GM12878 (cell line): Measurements from ENCODE around the gene ZNF213. TPM values are rescaled to one million over a fixed set of nuclear protein-coding genes. Genes with fewer than 3 reads are reported as not detected.

Experiments used
- CHD1 ChIP-seq: IDR thresholded peaks from 2 replicates; pipeline ENCODE4 v1.6.1; 2012; ENCODE audit warnings: low read depth, low read length, improper control_type of control experiment
- CREM ChIP-seq: IDR thresholded peaks from 2 replicates; pipeline ENCODE4 v1.6.1; 2014; ENCODE audit warnings: antibody characterized with exemption, low read depth
- EGR1 ChIP-seq, 2 experiments: IDR thresholded peaks; 1 replicate in 1 of 2; 2 replicates in 1 of 2; pipeline ENCODE4 v1.6.1; 2011 to 2012; ENCODE audit warnings: low read depth in 2 of 2, low read length in 2 of 2, borderline replicate concordance in 1 of 2, mild to moderate bottlenecking in 1 of 2, moderate library complexity in 1 of 2
- IKZF1 ChIP-seq: fragments of 450-650 bp; conservative IDR thresholded peaks from 2 replicates; pipeline ENCODE4 v1.6.1; 2017; ENCODE audit warnings: antibody characterized with exemption, mild to moderate bottlenecking
- NBN ChIP-seq: fragments of 450-650 bp; IDR thresholded peaks from 2 replicates; pipeline ENCODE4 v1.6.1; 2016
- POU2F2 ChIP-seq: IDR thresholded peaks from 3 replicates; pipeline ENCODE4 v1.6.1; 2011; ENCODE audit warnings: low read depth, mild to moderate bottlenecking, low read length, borderline replicate concordance
- RELA ChIP-seq: fragments of 450-650 bp; IDR thresholded peaks from 2 replicates; pipeline ENCODE4 v1.8.0; 2014; ENCODE audit warnings: borderline replicate concordance; ENCODE audit not compliant: partially characterized antibody
- RUNX3 ChIP-seq: IDR thresholded peaks from 2 replicates; pipeline ENCODE4 v1.6.1; 2012; ENCODE audit warnings: low read length, inconsistent platforms
- SREBF2 ChIP-seq: IDR thresholded peaks from 2 replicates; pipeline ENCODE4 v1.6.1; 2012; ENCODE audit warnings: mild to moderate bottlenecking, low read length
- STAT1 ChIP-seq: fragments of 450-650 bp; conservative IDR thresholded peaks from 2 replicates; pipeline ENCODE4 v1.6.1; 2014; ENCODE audit warnings: antibody characterized with exemption, mild to moderate bottlenecking
- STAT3 ChIP-seq: IDR thresholded peaks from 2 replicates; pipeline ENCODE4 v1.6.1; 2011; ENCODE audit warnings: low read depth, low read length, improper control_type of control experiment
- TARDBP ChIP-seq: IDR thresholded peaks from 2 replicates; pipeline ENCODE4 v1.6.1; 2016; ENCODE audit warnings: borderline replicate concordance
- ZBTB40 ChIP-seq: fragments of 450-650 bp; IDR thresholded peaks from 2 replicates; pipeline ENCODE4 v1.6.1; 2016; ENCODE audit warnings: mild to moderate bottlenecking, moderate library complexity, borderline replicate concordance
- ZNF24 ChIP-seq: fragments of 450-650 bp; IDR thresholded peaks from 2 replicates; pipeline ENCODE4 v1.6.1; 2017; ENCODE audit warnings: antibody characterized with exemption, mild to moderate bottlenecking
- ZSCAN29 ChIP-seq: fragments of 450-650 bp; IDR thresholded peaks from 2 replicates; pipeline ENCODE4 v1.6.1; 2017; ENCODE audit warnings: mild to moderate bottlenecking, moderate library complexity
- ZZZ3 ChIP-seq: IDR thresholded peaks from 2 replicates; pipeline ENCODE4 v1.6.1; 2011; ENCODE audit warnings: low read depth; ENCODE audit not compliant: control insufficient read depth, insufficient read length
- polyA plus RNA-seq, 11 experiments: library from polyadenylated mRNA; depleted of rRNA in 4 of 11; unstranded in 6 of 11; stranded (reverse) in 5 of 11; fragments of >200 nt; fragmentation: Nextera tagmentation in 4 of 11; fragmentation: Illumina TruSeq in 1 of 11; extraction: Ambion mirVana in 4 of 11; extraction: Trizol in 1 of 11; gene quantifications; 1 replicate in 1 of 11; 2 replicates in 10 of 11; pipeline versions ENCODE4 v1.2.1 to v1.2.3, GENCODE V29; 2011 to 2016; ENCODE audit warnings: inconsistent platforms in 2 of 11, missing spikeins in 2 of 11, low read depth in 1 of 11
- total RNA-seq, 4 experiments: library from RNA; depleted of rRNA in 3 of 4; stranded (reverse); fragments of >200 nt in 3 of 4; fragmentation: Illumina TruSeq in 1 of 4; extraction: Trizol in 1 of 4; gene quantifications; 2 replicates each; pipeline versions ENCODE4 v1.2.1 to v1.2.3, GENCODE V29; 2013 to 2021
- TF ChIP-seq, protein P1 (sequence below): IDR thresholded peaks from 2 replicates; pipeline ENCODE4 v1.6.1; 2012; ENCODE audit warnings: low read depth, low read length, improper control_type of control experiment
- TF ChIP-seq, protein P2 (sequence below): fragments of 450-650 bp; conservative IDR thresholded peaks from 2 replicates; pipeline ENCODE4 v1.6.1; 2017; ENCODE audit warnings: mild to moderate bottlenecking, moderate library complexity
- TF ChIP-seq, protein P3 (sequence below): fragments of 450-650 bp; IDR thresholded peaks from 2 replicates; pipeline ENCODE4 v1.6.1; 2018; ENCODE audit warnings: mild to moderate bottlenecking, low read depth, moderate library complexity; ENCODE audit not compliant: partially characterized antibody
- TF ChIP-seq, protein P4 (sequence below): fragments of 450-650 bp; IDR thresholded peaks from 2 replicates; pipeline ENCODE4 v1.6.1; 2016; ENCODE audit warnings: mild to moderate bottlenecking

ZNF213 gene
- total and polyA plus RNA-seq, 10 of the 15 experiments (the other 5 are each of a cell fraction or from before 2014, with no cell fraction given), result 0.53 to 9.4 (median 1.1) TPM

DNA sequence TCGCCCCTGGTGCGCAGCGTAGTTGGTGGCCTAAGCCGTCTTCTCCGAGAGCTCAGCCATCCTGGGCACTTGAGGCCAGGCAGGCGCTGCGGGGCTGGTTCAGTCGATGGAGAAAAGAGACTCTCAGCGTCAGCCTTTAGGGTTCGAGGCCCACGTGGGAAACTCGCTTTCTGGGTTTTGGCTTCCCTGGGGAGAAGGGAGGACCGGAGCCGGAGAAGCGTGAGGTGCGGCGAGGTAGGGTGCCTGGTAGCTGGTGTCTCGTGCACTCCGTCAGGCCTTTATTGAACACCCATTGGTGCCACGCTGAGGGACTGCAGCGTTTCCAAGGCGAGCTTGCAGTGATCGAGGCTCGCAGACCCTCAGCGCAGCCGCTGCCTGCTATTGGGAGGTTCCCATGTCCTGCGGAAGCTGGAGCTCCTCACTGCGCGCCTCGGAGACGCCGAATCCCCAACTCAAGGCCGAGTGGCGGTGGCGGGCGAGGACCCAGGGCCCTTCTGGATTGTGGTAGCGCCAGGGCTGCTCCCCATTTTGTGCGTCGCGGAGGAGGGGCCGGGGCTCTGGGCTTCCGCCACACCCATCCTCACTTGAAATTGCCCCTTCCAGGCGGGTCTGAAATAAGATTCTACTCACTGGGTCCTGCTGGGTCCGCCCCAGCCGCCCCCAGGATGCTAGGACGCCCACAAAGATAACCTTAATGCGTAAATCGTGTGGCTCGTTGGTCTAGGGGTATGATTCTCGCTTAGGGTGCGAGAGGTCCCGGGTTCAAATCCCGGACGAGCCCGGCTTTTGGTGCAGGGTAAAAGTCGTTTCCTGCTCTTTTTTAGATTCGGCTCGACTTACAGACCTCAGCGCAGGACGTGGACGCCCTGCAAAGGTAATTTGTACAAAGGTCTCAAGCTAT is 54.3 kb downstream of the ZNF213 start (continued):
- TF ChIP-seq ZBTB40, result peak; percentile 31; the same call in 1 of the 2 replicates
- no peak for TF ChIP-seq ZSCAN29
- peak in 1 of 2 experiments; percentile 60; a peak in 2 of 3 replicates for TF ChIP-seq EGR1 (IDR thresholded peaks at IDR 0.05; ENCODE audit: borderline replicate concordance in 1 of 2, low read depth in 2 of 2, low read length in 2 of 2)
- TF ChIP-seq, protein P1, sequence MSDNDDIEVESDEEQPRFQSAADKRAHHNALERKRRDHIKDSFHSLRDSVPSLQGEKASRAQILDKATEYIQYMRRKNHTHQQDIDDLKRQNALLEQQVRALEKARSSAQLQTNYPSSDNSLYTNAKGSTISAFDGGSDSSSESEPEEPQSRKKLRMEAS, result no peak
- TF ChIP-seq, protein P2, sequence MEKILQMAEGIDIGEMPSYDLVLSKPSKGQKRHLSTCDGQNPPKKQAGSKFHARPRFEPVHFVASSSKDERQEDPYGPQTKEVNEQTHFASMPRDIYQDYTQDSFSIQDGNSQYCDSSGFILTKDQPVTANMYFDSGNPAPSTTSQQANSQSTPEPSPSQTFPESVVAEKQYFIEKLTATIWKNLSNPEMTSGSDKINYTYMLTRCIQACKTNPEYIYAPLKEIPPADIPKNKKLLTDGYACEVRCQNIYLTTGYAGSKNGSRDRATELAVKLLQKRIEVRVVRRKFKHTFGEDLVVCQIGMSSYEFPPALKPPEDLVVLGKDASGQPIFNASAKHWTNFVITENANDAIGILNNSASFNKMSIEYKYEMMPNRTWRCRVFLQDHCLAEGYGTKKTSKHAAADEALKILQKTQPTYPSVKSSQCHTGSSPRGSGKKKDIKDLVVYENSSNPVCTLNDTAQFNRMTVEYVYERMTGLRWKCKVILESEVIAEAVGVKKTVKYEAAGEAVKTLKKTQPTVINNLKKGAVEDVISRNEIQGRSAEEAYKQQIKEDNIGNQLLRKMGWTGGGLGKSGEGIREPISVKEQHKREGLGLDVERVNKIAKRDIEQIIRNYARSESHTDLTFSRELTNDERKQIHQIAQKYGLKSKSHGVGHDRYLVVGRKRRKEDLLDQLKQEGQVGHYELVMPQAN, result no peak
- no peak for TF ChIP-seq ZZZ3
- TF ChIP-seq SREBF2, result peak; percentile 82
- TF ChIP-seq STAT1, result no peak
- no peak for TF ChIP-seq RUNX3
- TF ChIP-seq, protein P3, sequence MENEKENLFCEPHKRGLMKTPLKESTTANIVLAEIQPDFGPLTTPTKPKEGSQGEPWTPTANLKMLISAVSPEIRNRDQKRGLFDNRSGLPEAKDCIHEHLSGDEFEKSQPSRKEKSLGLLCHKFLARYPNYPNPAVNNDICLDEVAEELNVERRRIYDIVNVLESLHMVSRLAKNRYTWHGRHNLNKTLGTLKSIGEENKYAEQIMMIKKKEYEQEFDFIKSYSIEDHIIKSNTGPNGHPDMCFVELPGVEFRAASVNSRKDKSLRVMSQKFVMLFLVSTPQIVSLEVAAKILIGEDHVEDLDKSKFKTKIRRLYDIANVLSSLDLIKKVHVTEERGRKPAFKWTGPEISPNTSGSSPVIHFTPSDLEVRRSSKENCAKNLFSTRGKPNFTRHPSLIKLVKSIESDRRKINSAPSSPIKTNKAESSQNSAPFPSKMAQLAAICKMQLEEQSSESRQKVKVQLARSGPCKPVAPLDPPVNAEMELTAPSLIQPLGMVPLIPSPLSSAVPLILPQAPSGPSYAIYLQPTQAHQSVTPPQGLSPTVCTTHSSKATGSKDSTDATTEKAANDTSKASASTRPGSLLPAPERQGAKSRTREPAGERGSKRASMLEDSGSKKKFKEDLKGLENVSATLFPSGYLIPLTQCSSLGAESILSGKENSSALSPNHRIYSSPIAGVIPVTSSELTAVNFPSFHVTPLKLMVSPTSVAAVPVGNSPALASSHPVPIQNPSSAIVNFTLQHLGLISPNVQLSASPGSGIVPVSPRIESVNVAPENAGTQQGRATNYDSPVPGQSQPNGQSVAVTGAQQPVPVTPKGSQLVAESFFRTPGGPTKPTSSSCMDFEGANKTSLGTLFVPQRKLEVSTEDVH, result no peak
- TF ChIP-seq CREM, result no peak
- no peak for TF ChIP-seq CHD1
- TF ChIP-seq RELA, result no peak
- TF ChIP-seq STAT3, result no peak
- peak; percentile 94 for TF ChIP-seq ZNF24
- no peak for TF ChIP-seq NBN
- no peak; the same call in 1 of the 2 replicates for TF ChIP-seq IKZF1
- TF ChIP-seq TARDBP, result peak; percentile 84
- TF ChIP-seq, protein P4, sequence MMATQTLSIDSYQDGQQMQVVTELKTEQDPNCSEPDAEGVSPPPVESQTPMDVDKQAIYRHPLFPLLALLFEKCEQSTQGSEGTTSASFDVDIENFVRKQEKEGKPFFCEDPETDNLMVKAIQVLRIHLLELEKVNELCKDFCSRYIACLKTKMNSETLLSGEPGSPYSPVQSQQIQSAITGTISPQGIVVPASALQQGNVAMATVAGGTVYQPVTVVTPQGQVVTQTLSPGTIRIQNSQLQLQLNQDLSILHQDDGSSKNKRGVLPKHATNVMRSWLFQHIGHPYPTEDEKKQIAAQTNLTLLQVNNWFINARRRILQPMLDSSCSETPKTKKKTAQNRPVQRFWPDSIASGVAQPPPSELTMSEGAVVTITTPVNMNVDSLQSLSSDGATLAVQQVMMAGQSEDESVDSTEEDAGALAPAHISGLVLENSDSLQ, result no peak
- TF ChIP-seq POU2F2, result no peak
